WERI-Rb-1 (cell line): ENCODE measurements around the gene TBCD.

Experiments used
- DNase-seq: peaks from one replicate; pipeline ENCODE4 v3.0.0-alpha.2; 2020
- H3K27ac ChIP-seq: fragments of 250-450 bp; sonication (Bioruptor Pico); 2 replicates; pipeline ENCODE4 v1.5.1; 2020; ENCODE audit warnings: mild to moderate bottlenecking, moderate library complexity
- H3K27me3 ChIP-seq: fragments of 250-450 bp; sonication (Bioruptor Pico); 2 replicates; pipeline ENCODE4 v1.5.1; 2021; ENCODE audit warnings: mild to moderate bottlenecking, low read depth, moderate library complexity; ENCODE audit not compliant: insufficient read depth, severe bottlenecking
- H3K36me3 ChIP-seq: fragments of 250-450 bp; sonication (Bioruptor Pico); 2 replicates; pipeline ENCODE4 v1.5.1; 2020; ENCODE audit warnings: mild to moderate bottlenecking, moderate library complexity
- H3K4me3 ChIP-seq: 2 replicates; pipeline ENCODE4 v1.5.1; 2011; ENCODE audit warnings: low read depth, mild to moderate bottlenecking, control low read depth, low read length
- H3K9me3 ChIP-seq: fragments of 250-450 bp; sonication (Bioruptor Pico); 2 replicates; pipeline ENCODE4 v1.5.1; 2021; ENCODE audit warnings: mild to moderate bottlenecking, moderate library complexity; ENCODE audit not compliant: severe bottlenecking
- TF ChIP-seq, protein P1 (sequence below): IDR thresholded peaks from 2 replicates; pipeline ENCODE4 v1.5.1; 2011; ENCODE audit warnings: low read depth, mild to moderate bottlenecking, control low read depth, inconsistent platforms, low read length

The TBCD gene

DNA sequence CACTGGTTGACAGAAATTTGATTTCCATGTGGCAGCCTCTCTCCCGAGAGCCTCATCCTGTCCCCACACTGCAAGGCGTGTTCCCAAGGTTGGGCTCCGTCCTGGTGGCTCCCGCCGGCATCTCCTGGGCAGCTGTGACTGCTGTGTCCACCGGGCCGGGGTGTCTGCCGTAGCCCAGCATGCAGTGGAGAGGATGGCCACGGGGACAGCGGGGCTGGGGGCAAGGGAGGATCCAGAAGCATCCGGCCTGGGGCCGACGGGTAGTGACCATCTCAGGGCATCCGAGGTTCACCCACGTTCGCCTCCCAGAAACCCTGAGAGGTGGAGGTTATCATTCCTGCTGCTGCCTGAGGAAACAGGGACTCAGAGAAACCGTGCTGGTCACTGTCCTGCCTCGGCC is 46.1 kb upstream of the TBCD start:
- H3K4me3 ChIP-seq: no peak overlapping the region
- DNase-seq: no peak
- no peak overlapping the region for H3K27ac ChIP-seq
- TF ChIP-seq, protein P1, sequence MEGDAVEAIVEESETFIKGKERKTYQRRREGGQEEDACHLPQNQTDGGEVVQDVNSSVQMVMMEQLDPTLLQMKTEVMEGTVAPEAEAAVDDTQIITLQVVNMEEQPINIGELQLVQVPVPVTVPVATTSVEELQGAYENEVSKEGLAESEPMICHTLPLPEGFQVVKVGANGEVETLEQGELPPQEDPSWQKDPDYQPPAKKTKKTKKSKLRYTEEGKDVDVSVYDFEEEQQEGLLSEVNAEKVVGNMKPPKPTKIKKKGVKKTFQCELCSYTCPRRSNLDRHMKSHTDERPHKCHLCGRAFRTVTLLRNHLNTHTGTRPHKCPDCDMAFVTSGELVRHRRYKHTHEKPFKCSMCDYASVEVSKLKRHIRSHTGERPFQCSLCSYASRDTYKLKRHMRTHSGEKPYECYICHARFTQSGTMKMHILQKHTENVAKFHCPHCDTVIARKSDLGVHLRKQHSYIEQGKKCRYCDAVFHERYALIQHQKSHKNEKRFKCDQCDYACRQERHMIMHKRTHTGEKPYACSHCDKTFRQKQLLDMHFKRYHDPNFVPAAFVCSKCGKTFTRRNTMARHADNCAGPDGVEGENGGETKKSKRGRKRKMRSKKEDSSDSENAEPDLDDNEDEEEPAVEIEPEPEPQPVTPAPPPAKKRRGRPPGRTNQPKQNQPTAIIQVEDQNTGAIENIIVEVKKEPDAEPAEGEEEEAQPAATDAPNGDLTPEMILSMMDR: no peak
- H3K36me3 ChIP-seq: no peaks in the 10 kb centered on the region
- no peaks in the 10 kb centered on the region for H3K27me3 ChIP-seq
- no peaks in the 10 kb centered on the region for H3K9me3 ChIP-seq

DNA sequence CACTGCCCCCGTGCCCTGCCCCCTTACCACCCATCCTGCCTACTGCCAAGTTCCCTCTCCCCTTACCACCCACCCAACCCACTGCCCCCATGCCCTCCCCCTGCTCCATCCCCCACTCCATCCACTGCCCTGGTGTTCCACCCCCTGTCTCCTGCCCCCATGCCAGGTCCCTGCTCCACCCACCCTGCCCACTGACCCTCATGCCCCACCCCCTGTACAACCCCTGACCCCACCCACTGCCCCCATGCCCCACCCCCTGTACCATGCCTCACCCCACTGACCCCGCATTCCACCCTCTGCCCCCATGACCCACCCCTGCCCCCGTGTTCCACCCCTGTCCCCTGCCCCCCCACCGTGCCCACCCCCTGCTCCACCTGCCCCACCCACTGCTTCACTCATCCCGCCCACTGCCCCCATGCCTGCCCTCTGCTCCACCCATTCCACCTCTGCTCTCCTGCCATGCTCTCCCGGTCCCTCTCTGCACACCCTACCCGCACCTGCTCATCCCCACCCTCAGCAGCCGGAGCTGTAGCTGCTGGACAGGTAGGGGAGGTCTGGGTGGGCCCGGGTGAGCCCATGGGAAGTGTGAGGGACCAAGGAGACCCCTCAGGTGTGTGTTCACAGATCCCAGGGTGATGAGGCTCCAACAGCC is 42.7 kb upstream of the TBCD start:
- no peaks in the 10 kb centered on the region for H3K36me3 ChIP-seq
- TF ChIP-seq, protein P1: no peak
- H3K27ac ChIP-seq: no peak overlapping the region
- no peak for DNase-seq
- no peaks in the 10 kb centered on the region for H3K9me3 ChIP-seq
- H3K4me3 ChIP-seq: no peak overlapping the region
- no peaks in the 10 kb centered on the region for H3K27me3 ChIP-seq

DNA sequence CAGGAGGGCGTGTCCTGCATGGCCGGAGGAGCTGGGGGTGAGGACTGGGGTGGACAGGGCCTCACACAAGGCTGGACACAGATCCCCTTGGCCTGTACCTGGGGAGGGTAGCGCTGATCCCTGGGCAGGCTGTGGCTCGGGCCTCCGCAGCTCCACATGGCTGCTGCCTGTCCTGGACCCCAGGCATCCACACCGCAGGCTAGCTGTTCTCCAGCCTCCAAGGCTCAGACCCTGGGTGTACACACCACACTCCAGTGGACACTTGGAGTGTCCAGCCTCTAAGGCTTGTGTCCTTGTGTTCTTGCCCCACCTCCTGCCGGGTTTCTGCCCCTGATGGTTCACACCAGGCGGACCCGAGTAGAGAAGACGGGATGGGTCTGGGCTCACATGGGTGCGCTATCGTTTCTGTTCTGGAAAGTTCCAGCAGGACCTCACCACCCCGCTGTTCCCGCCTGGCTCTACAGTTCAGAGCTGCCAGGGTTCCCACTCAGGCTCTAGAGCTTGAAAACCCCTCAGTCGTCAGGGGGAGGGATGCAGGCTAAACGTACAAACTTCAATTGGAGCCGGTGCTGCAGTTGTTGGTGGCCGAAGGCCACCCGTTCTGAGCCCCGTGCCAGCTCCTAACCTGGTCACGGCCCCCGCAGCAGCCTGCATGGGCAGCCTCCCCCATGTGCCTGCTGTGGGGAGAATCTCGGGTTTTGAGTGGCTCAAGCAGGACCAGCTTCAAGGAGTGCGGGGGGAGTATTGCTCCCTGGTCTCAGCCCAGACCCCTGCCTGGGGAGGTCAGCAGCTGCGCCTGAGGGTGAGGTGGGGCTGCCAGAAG is 42.0 kb upstream of the TBCD start:
- Histone ChIP-seq H3K27me3 (no peaks in the 10 kb centered on the region), H3K27ac (no peak overlapping the region), H3K4me3 (no peak overlapping the region), H3K36me3 (no peaks in the 10 kb centered on the region), H3K9me3 (no peaks in the 10 kb centered on the region)
- DNase-seq: no peak
- TF ChIP-seq, protein P1: no peak

DNA sequence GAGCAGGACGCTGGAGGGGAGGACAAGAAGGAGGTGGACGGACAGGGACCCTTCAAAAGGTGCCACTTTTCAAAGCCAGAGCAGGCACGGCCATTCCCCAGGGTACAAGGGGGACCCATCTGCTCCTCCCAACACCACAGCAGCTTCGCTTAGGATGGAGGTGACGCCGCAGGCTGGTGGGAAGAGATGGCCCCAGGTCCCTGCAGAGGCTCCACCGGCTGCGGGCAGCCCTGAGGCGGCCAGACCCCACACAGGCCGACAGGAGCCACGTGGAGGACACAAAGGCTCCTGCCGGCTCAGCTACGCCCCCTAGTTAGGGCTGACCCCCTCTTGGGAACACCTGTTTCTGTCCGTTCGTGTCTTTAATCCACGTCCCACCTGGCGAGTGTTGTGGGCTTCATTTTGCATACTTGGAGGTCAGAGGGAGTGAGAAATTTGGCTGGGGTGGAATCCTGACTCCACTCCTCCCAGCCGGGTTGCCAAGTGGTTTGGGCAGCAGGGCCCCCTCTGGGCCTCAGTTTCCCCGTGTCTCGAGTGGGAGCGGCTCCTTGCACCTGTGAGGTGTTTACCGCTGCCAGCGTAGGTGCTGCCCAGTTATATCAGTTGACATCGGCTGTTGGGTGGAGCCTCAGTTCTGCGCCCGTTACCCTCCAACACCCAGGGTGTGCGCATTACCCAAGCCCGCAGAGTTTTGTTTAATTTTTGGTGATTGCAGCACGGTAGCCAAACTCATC is 41.2 kb upstream of the TBCD start:
- no peaks in the 10 kb centered on the region for H3K9me3 ChIP-seq
- no peak overlapping the region for H3K4me3 ChIP-seq
- H3K27me3 ChIP-seq: no peaks in the 10 kb centered on the region
- TF ChIP-seq, protein P1: peak; percentile 57
- peak; percentile 64 for DNase-seq
- H3K36me3 ChIP-seq: no peaks in the 10 kb centered on the region
- no peak overlapping the region for H3K27ac ChIP-seq

DNA sequence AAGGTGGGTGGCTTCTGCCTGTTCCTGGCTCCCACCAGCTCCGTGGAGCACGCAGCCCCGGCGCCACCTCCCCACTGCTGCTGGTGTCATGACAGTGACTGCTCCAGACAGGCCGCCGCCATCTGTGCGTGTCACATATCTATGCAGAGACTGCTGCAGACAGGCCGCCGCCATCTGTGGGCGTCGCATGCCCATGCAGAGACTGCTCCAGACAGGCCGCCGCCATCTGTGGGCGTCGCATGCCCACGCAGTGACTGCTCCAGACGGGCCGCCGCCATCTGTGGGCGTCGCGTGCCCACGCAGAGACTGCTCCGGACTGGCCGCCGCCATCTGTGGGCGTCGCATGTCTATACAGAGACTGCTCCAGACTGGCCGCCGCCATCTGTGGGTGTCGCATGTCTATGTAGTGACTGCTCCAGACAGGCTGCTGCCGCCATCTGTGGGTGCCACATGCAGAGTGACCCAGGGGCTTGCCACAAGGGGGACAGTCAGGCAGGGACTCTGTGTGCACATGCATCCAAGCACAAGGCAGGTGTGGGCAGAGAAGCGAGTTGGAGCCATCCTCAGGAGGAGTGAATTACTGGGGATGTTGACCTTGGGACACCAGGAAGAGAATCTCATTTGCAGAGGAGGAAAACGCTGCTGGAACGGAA is 38.7 kb upstream of the TBCD start:
- no peak overlapping the region for H3K4me3 ChIP-seq
- no peaks in the 10 kb centered on the region for H3K9me3 ChIP-seq
- H3K36me3 ChIP-seq: peaks cover 7% of the 10 kb centered on the region
- peak; percentile 47 for DNase-seq
- no peak overlapping the region for H3K27ac ChIP-seq
- TF ChIP-seq, protein P1: 0 out of 2 replicates have a peak, but pooled peaks have one; percentile 13
- no peaks in the 10 kb centered on the region for H3K27me3 ChIP-seq
